Osteocyte (in vitro differentiated cells): ENCODE data around the gene PSENEN. TPM values are rescaled to one million over a fixed set of nuclear protein-coding genes. Genes with fewer than 3 reads are reported as not detected.
A peak's percentile ranks its signal among the peaks of the same experiment; 100 is the strongest.

ENCODE experiments used
- DNase-seq: peaks from one replicate; pipeline ENCODE4 v3.0.0; 2021; ENCODE audit warnings: mixed read lengths; ENCODE audit not compliant: unreplicated experiment; ENCODE audit errors: extremely low spot score
- H3K27ac Mint-ChIP-seq: one replicate; pipeline ENCODE4 v1.8.0; 2021; ENCODE audit warnings: mild to moderate bottlenecking, mixed read lengths; ENCODE audit not compliant: unreplicated experiment
- H3K27me3 Mint-ChIP-seq: one replicate; pipeline ENCODE4 v1.8.0; 2021; ENCODE audit warnings: mixed read lengths; ENCODE audit not compliant: unreplicated experiment
- H3K36me3 Mint-ChIP-seq: one replicate; pipeline ENCODE4 v1.8.0; 2021; ENCODE audit warnings: mixed read lengths; ENCODE audit not compliant: unreplicated experiment
- H3K4me1 Mint-ChIP-seq: one replicate; pipeline ENCODE4 v1.8.0; 2021; ENCODE audit warnings: mixed read lengths; ENCODE audit not compliant: unreplicated experiment
- H3K4me3 Mint-ChIP-seq: one replicate; pipeline ENCODE4 v1.8.0; 2021; ENCODE audit warnings: mild to moderate bottlenecking, moderate library complexity, mixed read lengths; ENCODE audit not compliant: unreplicated experiment
- H3K9me3 Mint-ChIP-seq: one replicate; pipeline ENCODE4 v1.8.0; 2021; ENCODE audit warnings: mixed read lengths; ENCODE audit not compliant: unreplicated experiment
- total RNA-seq: library from RNA; stranded (reverse); gene quantifications from 2 replicates; pipeline ENCODE4 v1.2.1, GENCODE V29; 2021
- TF ChIP-seq, protein P1 (sequence below): fragments of 200-600 bp; sonication (generic); IDR thresholded peaks from 2 replicates; pipeline ENCODE4 v1.5.0; 2021; ENCODE audit warnings: antibody characterized with exemption, mild to moderate bottlenecking, moderate library complexity

PSENEN gene
- total RNA-seq, 1 donor from 2014 or later: 72.6 TPM

- Mint-ChIP-seq H3K27me3 (no peaks in the 10 kb centered on the region), H3K36me3 (peaks cover 50% of the 10 kb centered on the region), H3K27ac (no peak overlapping the region), H3K4me1 (no peaks in the 10 kb centered on the region), H3K4me3 (no peak overlapping the region), H3K9me3 (no peaks in the 10 kb centered on the region)
- no peak for DNase-seq
- TF ChIP-seq, protein P1, sequence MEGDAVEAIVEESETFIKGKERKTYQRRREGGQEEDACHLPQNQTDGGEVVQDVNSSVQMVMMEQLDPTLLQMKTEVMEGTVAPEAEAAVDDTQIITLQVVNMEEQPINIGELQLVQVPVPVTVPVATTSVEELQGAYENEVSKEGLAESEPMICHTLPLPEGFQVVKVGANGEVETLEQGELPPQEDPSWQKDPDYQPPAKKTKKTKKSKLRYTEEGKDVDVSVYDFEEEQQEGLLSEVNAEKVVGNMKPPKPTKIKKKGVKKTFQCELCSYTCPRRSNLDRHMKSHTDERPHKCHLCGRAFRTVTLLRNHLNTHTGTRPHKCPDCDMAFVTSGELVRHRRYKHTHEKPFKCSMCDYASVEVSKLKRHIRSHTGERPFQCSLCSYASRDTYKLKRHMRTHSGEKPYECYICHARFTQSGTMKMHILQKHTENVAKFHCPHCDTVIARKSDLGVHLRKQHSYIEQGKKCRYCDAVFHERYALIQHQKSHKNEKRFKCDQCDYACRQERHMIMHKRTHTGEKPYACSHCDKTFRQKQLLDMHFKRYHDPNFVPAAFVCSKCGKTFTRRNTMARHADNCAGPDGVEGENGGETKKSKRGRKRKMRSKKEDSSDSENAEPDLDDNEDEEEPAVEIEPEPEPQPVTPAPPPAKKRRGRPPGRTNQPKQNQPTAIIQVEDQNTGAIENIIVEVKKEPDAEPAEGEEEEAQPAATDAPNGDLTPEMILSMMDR: no peak
These were observed 10.6 kb upstream of the PSENEN start for GRCh38 chr19:35734889-35735288.

- no peak for DNase-seq
- TF ChIP-seq, protein P1: no peak
- peaks cover 35% of the 10 kb centered on the region for H3K36me3 Mint-ChIP-seq
- no peaks in the 10 kb centered on the region for H3K9me3 Mint-ChIP-seq
- no peak overlapping the region for H3K4me3 Mint-ChIP-seq
- H3K4me1 Mint-ChIP-seq: peaks cover 8% of the 10 kb centered on the region
- H3K27me3 Mint-ChIP-seq: no peaks in the 10 kb centered on the region
- H3K27ac Mint-ChIP-seq: peak overlapping the region; percentile 31
These were observed 8.3 kb upstream of the PSENEN start for GRCh38 chr19:35736913-35737886.

- H3K27ac Mint-ChIP-seq: no peak overlapping the region
- H3K36me3 Mint-ChIP-seq: peaks cover 39% of the 10 kb centered on the region
- no peaks in the 10 kb centered on the region for H3K27me3 Mint-ChIP-seq
- no peak overlapping the region for H3K4me3 Mint-ChIP-seq
- peaks cover 10% of the 10 kb centered on the region for H3K4me1 Mint-ChIP-seq
- TF ChIP-seq, protein P1: no peak
- DNase-seq: no peak
- no peaks in the 10 kb centered on the region for H3K9me3 Mint-ChIP-seq
These were observed 7.2 kb upstream of the PSENEN start for GRCh38 chr19:35738021-35738886.

- no peak overlapping the region for H3K27ac Mint-ChIP-seq
- no peak for DNase-seq
- TF ChIP-seq, protein P1: no peak
- no peaks in the 10 kb centered on the region for H3K9me3 Mint-ChIP-seq
- no peaks in the 10 kb centered on the region for H3K27me3 Mint-ChIP-seq
- H3K4me1 Mint-ChIP-seq: peaks cover 10% of the 10 kb centered on the region
- peaks cover 39% of the 10 kb centered on the region for H3K36me3 Mint-ChIP-seq
- no peak overlapping the region for H3K4me3 Mint-ChIP-seq
These were observed 6.6 kb upstream of the PSENEN start for GRCh38 chr19:35738887-35739229.
